Subcutaneous abdominal adipose tissue (tissue), 5 donors: ENCODE measurements around the gene VSTM4.

ENCODE experiments used
- H3K27ac ChIP-seq: one replicate; pipeline ENCODE4 v1.7.0; 2013; ENCODE audit warnings: low read depth, mild to moderate bottlenecking, inconsistent platforms, low read length, moderate library complexity
- H3K27me3 ChIP-seq, 5 donors: one replicate each; pipeline ENCODE4 v1.7.0; 2013; ENCODE audit warnings: low read length in 5 of 5, inconsistent platforms in 1 of 5; ENCODE audit not compliant: control insufficient read depth in 5 of 5, insufficient read depth in 4 of 5
- H3K36me3 ChIP-seq, 5 donors: one replicate each; pipeline ENCODE4 v1.7.0; 2013; ENCODE audit warnings: low read length in 5 of 5; ENCODE audit not compliant: control insufficient read depth in 5 of 5, insufficient read depth in 5 of 5
- H3K4me1 ChIP-seq, 5 donors: one replicate each; pipeline ENCODE4 v1.7.0; 2013; ENCODE audit warnings: low read length in 5 of 5, mild to moderate bottlenecking in 3 of 5, moderate library complexity in 1 of 5; ENCODE audit not compliant: control insufficient read depth in 5 of 5, insufficient read depth in 5 of 5
- H3K4me3 ChIP-seq, 5 donors: one replicate each; pipeline ENCODE4 v1.7.0; 2013; ENCODE audit warnings: low read length in 5 of 5, low read depth in 1 of 5
- H3K9ac ChIP-seq, 5 donors: one replicate each; pipeline ENCODE4 v1.7.0; 2013; ENCODE audit warnings: low read length in 5 of 5, mild to moderate bottlenecking in 4 of 5, moderate library complexity in 3 of 5
- H3K9me3 ChIP-seq, 5 donors: one replicate each; pipeline ENCODE4 v1.7.0; 2013; ENCODE audit warnings: low read length in 5 of 5; ENCODE audit not compliant: control insufficient read depth in 5 of 5
- donor health status: healthy.
- donor health status: healthy.
- donor health status: healthy.
- donor health status: healthy.
- donor health status: healthy.

VSTM4 gene

GRCh38 chr10:49023752-49024151 lies 91.6 kb downstream of the VSTM4 start:
- peak overlapping the region; percentile 98 for H3K27ac ChIP-seq
- H3K4me1 ChIP-seq, result peaks cover 8 to 17% (median 15%) of the 10 kb centered on the region in 5 donors
- H3K36me3 ChIP-seq, result peaks cover 0 to 13% (median 6%) of the 10 kb centered on the region in 5 donors
- peak overlapping the region; percentile 21 to 67 (median 34) for H3K9ac ChIP-seq
- H3K9me3 ChIP-seq, result no peaks in the 10 kb centered on the region
- peak overlapping the region in 1 of 5 donors; percentile 11 for H3K4me3 ChIP-seq
- H3K27me3 ChIP-seq, result no peaks in the 10 kb centered on the region

- H3K9ac ChIP-seq, result peak overlapping the region in 1 of 5 donors; percentile 49
- no peaks in the 10 kb centered on the region for H3K9me3 ChIP-seq
- H3K4me1 ChIP-seq, result peaks cover 8 to 17% (median 15%) of the 10 kb centered on the region in 5 donors
- H3K27ac ChIP-seq, result peak overlapping the region; percentile 98
- no peaks in the 10 kb centered on the region for H3K27me3 ChIP-seq
- H3K36me3 ChIP-seq, result peaks cover 3 to 13% (median 5%) of the 10 kb centered on the region in 5 donors
- H3K4me3 ChIP-seq, result no peak overlapping the region
Observed at GRCh38 chr10:49023071-49023470, 92.3 kb downstream of the VSTM4 start.

DNA sequence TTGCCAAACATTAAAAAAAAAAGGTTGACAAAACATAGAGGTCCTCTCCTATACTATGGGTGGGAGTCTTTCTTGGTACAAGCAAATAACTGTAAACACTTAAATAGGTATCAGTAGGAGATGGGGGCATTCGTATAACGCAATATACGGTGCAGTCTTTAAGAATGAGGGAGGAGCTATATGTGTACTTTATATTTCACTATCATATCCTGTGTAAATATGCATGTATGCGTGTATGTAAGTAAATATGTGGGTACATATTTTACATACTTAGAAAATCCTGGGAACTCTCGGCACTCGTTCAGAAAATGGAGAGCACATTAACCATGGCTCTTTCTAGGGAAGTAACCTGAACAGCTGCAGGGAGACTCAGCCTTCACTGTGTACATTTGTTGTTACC lies 93.6 kb downstream of the VSTM4 start:
- Histone ChIP-seq H3K9me3 (no peaks in the 10 kb centered on the region), H3K4me3 (no peak overlapping the region), H3K27ac (no peak overlapping the region), H3K9ac (no peak overlapping the region), H3K36me3 (peaks cover 3 to 15% (median 7%) of the 10 kb centered on the region in 5 donors), H3K27me3 (no peaks in the 10 kb centered on the region), H3K4me1 (peaks cover 8 to 17% (median 15%) of the 10 kb centered on the region in 5 donors)

DNA sequence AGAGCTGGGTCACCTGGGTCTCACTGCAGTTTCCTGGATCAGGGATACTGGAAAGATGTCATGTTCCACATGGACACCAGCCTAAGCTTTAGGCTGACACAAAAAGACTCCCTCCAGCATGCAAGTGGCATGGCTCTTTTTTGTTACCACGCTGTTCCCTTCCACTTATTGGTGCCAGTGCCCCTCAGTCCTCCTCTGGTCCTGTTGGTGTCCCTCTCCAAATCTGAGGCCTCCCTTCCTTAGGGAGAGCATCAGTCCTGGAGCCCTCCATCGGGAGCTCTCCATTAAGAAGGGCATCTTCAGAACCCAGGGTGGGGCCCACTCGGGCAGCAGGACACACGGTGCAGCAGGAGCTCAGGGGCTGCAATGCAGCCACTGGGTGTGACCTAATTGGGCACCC lies 99.6 kb downstream of the VSTM4 start:
- Histone ChIP-seq H3K9me3 (no peaks in the 10 kb centered on the region), H3K36me3 (peaks cover 0 to 15% (median 10%) of the 10 kb centered on the region in 5 donors), H3K4me3 (no peak overlapping the region), H3K27ac (no peak overlapping the region), H3K27me3 (peaks cover 0 to 3% (median 0%) of the 10 kb centered on the region in 5 donors), H3K9ac (no peak overlapping the region), H3K4me1 (peaks cover 0 to 13% (median 5%) of the 10 kb centered on the region in 5 donors)

DNA sequence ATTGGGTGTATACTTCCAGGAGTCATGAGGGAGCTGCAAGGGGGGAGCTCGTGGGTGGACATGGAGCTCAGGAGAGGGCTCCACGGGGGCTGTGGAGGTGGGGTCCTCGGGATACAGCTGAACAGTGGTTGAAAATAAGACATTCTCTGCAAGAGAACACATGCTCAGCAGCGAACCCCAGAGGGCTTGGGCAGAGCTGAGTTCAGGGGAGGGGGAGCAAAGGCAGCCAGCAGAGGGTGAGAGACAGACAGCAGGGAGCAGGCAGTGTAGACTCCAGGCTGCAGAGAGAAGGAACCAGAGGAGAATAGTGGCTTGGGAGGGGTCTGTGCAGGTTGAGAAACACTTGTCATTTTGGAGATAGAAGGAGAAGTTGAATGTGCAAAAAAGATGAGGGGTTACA lies 102.7 kb downstream of the VSTM4 start:
- no peaks in the 10 kb centered on the region for H3K9me3 ChIP-seq
- H3K4me1 ChIP-seq, result peaks cover 0 to 31% (median 23%) of the 10 kb centered on the region in 5 donors
- H3K27me3 ChIP-seq, result peaks cover 0 to 3% (median 0%) of the 10 kb centered on the region in 5 donors
- no peak overlapping the region for H3K9ac ChIP-seq
- H3K36me3 ChIP-seq, result peaks cover 0 to 7% (median 0%) of the 10 kb centered on the region in 5 donors
- H3K4me3 ChIP-seq, result no peak overlapping the region
- no peak overlapping the region for H3K27ac ChIP-seq

DNA sequence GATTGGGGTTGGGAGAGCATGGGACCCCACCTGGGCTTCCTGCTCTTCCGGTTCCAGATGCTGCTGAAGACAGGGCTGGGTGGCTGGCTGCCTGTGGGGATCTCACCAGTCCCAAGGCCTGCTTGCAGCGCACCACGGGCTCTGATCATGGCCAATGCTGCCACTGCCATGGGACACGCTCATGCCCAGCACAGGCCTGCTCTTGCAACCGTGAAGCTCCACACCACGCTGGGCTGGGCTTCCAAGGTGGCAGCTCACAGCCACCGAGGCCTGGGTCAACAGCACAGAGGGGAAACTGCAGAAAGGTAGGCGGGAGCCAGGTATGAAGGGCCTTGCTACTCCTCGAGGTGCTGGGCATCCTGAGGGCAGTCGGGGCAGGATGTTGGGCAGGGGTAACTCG lies 103.6 kb downstream of the VSTM4 start:
- Histone ChIP-seq H3K36me3 (peaks cover 0 to 3% (median 0%) of the 10 kb centered on the region in 5 donors), H3K27ac (no peak overlapping the region), H3K27me3 (peaks cover 0 to 3% (median 0%) of the 10 kb centered on the region in 5 donors), H3K4me1 (peaks cover 0 to 31% (median 23%) of the 10 kb centered on the region in 5 donors), H3K4me3 (no peak overlapping the region), H3K9ac (no peak overlapping the region), H3K9me3 (no peaks in the 10 kb centered on the region)

DNA sequence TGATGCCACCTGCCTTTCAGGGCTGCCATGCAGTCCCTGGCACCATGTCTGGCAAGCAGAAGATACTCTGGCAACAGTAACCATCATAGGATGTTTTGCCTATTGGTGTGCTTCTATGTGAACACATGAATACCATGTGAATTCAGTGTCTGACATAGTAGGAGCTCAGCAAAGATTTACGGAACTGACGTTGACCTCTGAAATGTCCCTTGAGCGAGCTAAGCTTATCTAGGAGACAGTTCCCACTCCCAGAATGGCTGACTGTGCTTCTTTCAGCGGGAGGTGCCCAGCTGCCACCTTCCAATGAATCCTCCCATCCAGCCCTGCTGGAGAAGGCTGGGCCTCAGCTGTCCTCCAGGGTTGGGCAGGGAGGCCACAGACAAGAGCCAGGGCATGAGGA lies 104.5 kb downstream of the VSTM4 start:
- H3K27ac ChIP-seq, result no peak overlapping the region
- no peak overlapping the region for H3K4me3 ChIP-seq
- no peaks in the 10 kb centered on the region for H3K36me3 ChIP-seq
- H3K9me3 ChIP-seq, result no peaks in the 10 kb centered on the region
- H3K4me1 ChIP-seq, result peaks cover 0 to 31% (median 23%) of the 10 kb centered on the region in 5 donors
- peaks cover 0 to 3% (median 0%) of the 10 kb centered on the region in 5 donors for H3K27me3 ChIP-seq
- H3K9ac ChIP-seq, result no peak overlapping the region

DNA sequence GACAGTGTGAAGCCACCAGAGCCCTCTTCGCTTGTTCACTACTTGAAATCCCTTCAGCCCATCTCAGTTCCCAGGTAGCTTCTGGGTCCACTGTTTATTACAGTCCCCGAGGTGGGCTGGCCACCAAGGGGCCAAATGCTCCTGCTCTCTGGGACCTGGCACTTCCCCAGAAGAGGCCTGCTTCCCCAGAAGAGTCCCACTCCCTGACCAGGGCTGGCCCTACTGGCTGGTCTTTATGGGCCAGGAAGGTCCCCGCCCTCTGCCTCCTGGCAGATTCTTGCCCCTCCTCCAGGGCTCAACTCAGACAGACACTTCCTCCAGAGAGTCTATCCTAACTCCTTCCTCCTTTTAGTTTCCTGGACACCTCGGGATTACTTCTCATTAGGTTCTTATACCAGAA lies 105.0 kb downstream of the VSTM4 start:
- no peaks in the 10 kb centered on the region for H3K36me3 ChIP-seq
- H3K4me3 ChIP-seq, result no peak overlapping the region
- H3K27ac ChIP-seq, result no peak overlapping the region
- H3K9ac ChIP-seq, result no peak overlapping the region
- peaks cover 0 to 33% (median 23%) of the 10 kb centered on the region in 5 donors for H3K4me1 ChIP-seq
- H3K27me3 ChIP-seq, result peaks cover 0 to 3% (median 0%) of the 10 kb centered on the region in 5 donors
- no peaks in the 10 kb centered on the region for H3K9me3 ChIP-seq

DNA sequence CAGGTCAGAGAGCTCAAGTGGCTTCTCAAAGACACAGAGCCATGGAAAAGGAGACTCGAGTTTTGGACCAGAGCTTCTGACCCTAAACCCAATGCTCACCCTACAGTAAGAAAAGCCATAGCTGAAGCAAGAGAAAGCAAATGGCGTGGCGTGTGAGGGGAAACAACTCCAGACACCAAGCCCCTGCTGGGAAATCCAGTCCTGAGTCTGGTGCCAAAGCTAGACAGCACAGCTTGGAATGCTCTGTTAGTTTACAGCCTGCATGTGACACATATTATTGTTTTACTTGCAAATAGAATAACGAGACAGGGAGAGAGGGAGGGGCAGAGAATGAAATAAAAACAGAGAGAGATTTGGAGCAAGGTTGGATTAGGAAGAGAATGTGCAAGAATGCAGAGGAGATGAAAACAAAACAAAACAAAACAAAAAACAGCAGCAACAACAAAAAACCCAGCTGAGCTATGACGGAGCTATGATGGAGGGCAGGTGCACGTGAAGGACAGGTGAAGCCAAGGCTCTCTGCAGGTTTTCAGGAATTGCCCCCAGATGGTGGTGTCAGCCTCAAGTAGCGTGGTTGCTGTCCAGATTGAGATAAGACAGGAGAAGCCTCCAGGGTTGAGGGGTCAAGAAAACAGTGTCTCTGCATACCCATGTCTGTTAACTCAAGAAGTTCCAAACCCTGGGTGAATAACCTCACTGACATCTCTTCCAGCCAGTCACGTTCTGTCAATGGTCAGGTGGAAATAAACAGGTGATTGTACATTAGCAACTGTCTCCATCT lies 105.9 kb downstream of the VSTM4 start:
- Histone ChIP-seq H3K9ac (no peak overlapping the region), H3K4me3 (peak overlapping the region in 2 of 5 donors; percentile 13 to 32), H3K27me3 (peaks cover 0 to 3% (median 0%) of the 10 kb centered on the region in 5 donors), H3K36me3 (no peaks in the 10 kb centered on the region), H3K27ac (no peak overlapping the region), H3K4me1 (peaks cover 0 to 32% (median 23%) of the 10 kb centered on the region in 5 donors), H3K9me3 (no peaks in the 10 kb centered on the region)

- no peak overlapping the region for H3K9ac ChIP-seq
- no peaks in the 10 kb centered on the region for H3K9me3 ChIP-seq
- no peaks in the 10 kb centered on the region for H3K36me3 ChIP-seq
- no peak overlapping the region for H3K27ac ChIP-seq
- peaks cover 0 to 3% (median 0%) of the 10 kb centered on the region in 5 donors for H3K27me3 ChIP-seq
- H3K4me3 ChIP-seq, result peak overlapping the region in 2 of 5 donors; percentile 13 to 32
- peaks cover 0 to 31% (median 22%) of the 10 kb centered on the region in 5 donors for H3K4me1 ChIP-seq
Observed at GRCh38 chr10:49008505-49009198, 106.7 kb downstream of the VSTM4 start.
